CD4-positive, alpha-beta T cell treated with Interferon alpha-2 for 1 hour (primary cell): ENCODE data around the gene ACTN2.

Source experiments
- DNase-seq, 2 donors: peaks; one replicate each; pipeline ENCODE4 v3.0.0-alpha.2; 2020 to 2022

The ACTN2 gene

GRCh38 chr1:236692128-236692527 is 5.8 kb downstream of the ACTN2 start:
- no peak for DNase-seq

GRCh38 chr1:236692742-236693141 is 6.4 kb downstream of the ACTN2 start:
- DNase-seq = no peak

GRCh38 chr1:236699366-236699765 is 13.1 kb downstream of the ACTN2 start:
- no peak for DNase-seq

GRCh38 chr1:236700903-236701302 is 14.6 kb downstream of the ACTN2 start:
- no peak for DNase-seq

- DNase-seq = no peak
These were observed 15.5 kb downstream of the ACTN2 start for GRCh38 chr1:236701782-236702181.

- DNase-seq = no peak
These were observed 16.6 kb downstream of the ACTN2 start for GRCh38 chr1:236702791-236703394.

- no peak for DNase-seq
These were observed 19.5 kb downstream of the ACTN2 start for GRCh38 chr1:236705771-236706170.

GRCh38 chr1:236706183-236706582 is 19.9 kb downstream of the ACTN2 start:
- no peak for DNase-seq

- DNase-seq = no peak
These were observed 24.1 kb downstream of the ACTN2 start for GRCh38 chr1:236710328-236710892.

GRCh38 chr1:236716160-236716559 is 29.9 kb downstream of the ACTN2 start:
- no peak for DNase-seq

GRCh38 chr1:236717811-236718210 is 31.5 kb downstream of the ACTN2 start:
- DNase-seq = no peak

GRCh38 chr1:236718328-236718727 is 32.0 kb downstream of the ACTN2 start:
- no peak for DNase-seq

- DNase-seq = no peak
These were observed 33.9 kb downstream of the ACTN2 start for GRCh38 chr1:236720206-236720605.

- DNase-seq = no peak
These were observed 34.3 kb downstream of the ACTN2 start for GRCh38 chr1:236720611-236721010.

- DNase-seq = no peak
These were observed 37.8 kb downstream of the ACTN2 start for GRCh38 chr1:236724049-236724448.

- no peak for DNase-seq
These were observed 38.2 kb downstream of the ACTN2 start for GRCh38 chr1:236724506-236724905.

GRCh38 chr1:236725668-236726067 is 39.4 kb downstream of the ACTN2 start:
- DNase-seq = no peak

- DNase-seq = no peak
These were observed 41.2 kb downstream of the ACTN2 start for GRCh38 chr1:236727521-236727920.

GRCh38 chr1:236728752-236729151 is 42.5 kb downstream of the ACTN2 start:
- DNase-seq = no peak

- no peak for DNase-seq
These were observed 47.4 kb downstream of the ACTN2 start for GRCh38 chr1:236733653-236734052.

- DNase-seq = no peak
These were observed 48.0 kb downstream of the ACTN2 start for GRCh38 chr1:236734141-236734765.

GRCh38 chr1:236736761-236737160 is 50.5 kb downstream of the ACTN2 start:
- no peak for DNase-seq

- DNase-seq = no peak
These were observed 55.5 kb downstream of the ACTN2 start for GRCh38 chr1:236741753-236742152.

GRCh38 chr1:236742421-236743160 is 56.3 kb downstream of the ACTN2 start:
- DNase-seq = no peak
